DOHH2 (cell line): ENCODE data around the gene NKX2-8.
"Not testable (repeated sequence)": the region's sequence is repeated elsewhere in the genome, so short reads cannot be mapped to it uniquely, and the experiment has no call there.

Experiments used
- H3F3A ChIP-seq: fragments of 200-600 bp; sonication (generic), shearing (Covaris generic); 2 replicates; pipeline ENCODE4 v1.6.0; 2016; ENCODE audit warnings: antibody characterized with exemption, mild to moderate bottlenecking; ENCODE audit not compliant: control insufficient read depth, insufficient read depth
- H3K27ac ChIP-seq: fragments of 200-600 bp; sonication (generic); 2 replicates; pipeline ENCODE4 v1.5.1; 2014; ENCODE audit warnings: low read depth, mild to moderate bottlenecking, low read length, moderate library complexity
- H3K27me3 ChIP-seq: fragments of 200-600 bp; sonication (generic); 2 replicates; pipeline ENCODE4 v1.6.1; 2014; ENCODE audit warnings: mild to moderate bottlenecking, low read length, mixed read lengths; ENCODE audit not compliant: control insufficient read depth
- H3K36me3 ChIP-seq: fragments of 200-600 bp; sonication (generic); 2 replicates; pipeline ENCODE4 v1.6.1; 2014; ENCODE audit warnings: mild to moderate bottlenecking, low read length, moderate library complexity, mixed read lengths; ENCODE audit not compliant: control insufficient read depth
- H3K4me1 ChIP-seq: fragments of 200-600 bp; sonication (generic); 2 replicates; pipeline ENCODE4 v1.6.1; 2014; ENCODE audit warnings: mild to moderate bottlenecking, low read length, mixed read lengths; ENCODE audit not compliant: control insufficient read depth
- H3K4me2 ChIP-seq: fragments of 200-600 bp; sonication (generic); 2 replicates; pipeline ENCODE4 v1.6.0; 2014; ENCODE audit warnings: mild to moderate bottlenecking, low read length, moderate library complexity
- H3K4me3 ChIP-seq: fragments of 200-600 bp; sonication (generic); 2 replicates; pipeline ENCODE4 v1.5.1; 2014; ENCODE audit warnings: mild to moderate bottlenecking, low read length, mixed read lengths
- H3K79me2 ChIP-seq: fragments of 200-600 bp; sonication (generic); 2 replicates; pipeline ENCODE4 v1.6.1; 2014; ENCODE audit warnings: mild to moderate bottlenecking, low read length, mixed read lengths; ENCODE audit not compliant: control insufficient read depth
- H3K9me2 ChIP-seq: fragments of 200-600 bp; sonication (generic); replicated peaks from 2 replicates; pipeline ENCODE4 v1.6.1; 2014; ENCODE audit warnings: mild to moderate bottlenecking, low read length, mixed read lengths; ENCODE audit not compliant: control insufficient read depth
- H3K9me3 ChIP-seq: fragments of 200-600 bp; sonication (generic); 2 replicates; pipeline ENCODE4 v1.6.1; 2014; ENCODE audit warnings: antibody characterized with exemption, low read length, mixed read lengths; ENCODE audit not compliant: control insufficient read depth, insufficient read depth
- H4K20me1 ChIP-seq: fragments of 200-600 bp; sonication (generic); 2 replicates; pipeline ENCODE4 v1.6.0; 2014; ENCODE audit warnings: low read depth, mild to moderate bottlenecking, antibody characterized with exemption, low read length, moderate library complexity; ENCODE audit not compliant: control insufficient read depth, insufficient read depth
- CTCF ChIP-seq: fragments of 200-600 bp; sonication (generic); IDR thresholded peaks from one replicate; pipeline ENCODE4 v1.5.1; 2014; ENCODE audit warnings: antibody characterized with exemption, mild to moderate bottlenecking, low read depth, low read length; ENCODE audit not compliant: poor library complexity, severe bottlenecking
- EZH2phosphoT487 ChIP-seq: fragments of 200-600 bp; sonication (generic); IDR thresholded peaks from 2 replicates; pipeline ENCODE4 v1.6.1; 2017; ENCODE audit warnings: borderline replicate concordance, mild to moderate bottlenecking, antibody characterized with exemption, low read length, moderate library complexity, mixed read lengths

The NKX2-8 gene

GRCh38 chr14:36555998-36556743 lies 26.2 kb downstream of the NKX2-8 start:
- Histone ChIP-seq H3K36me3 (no peaks in the 10 kb centered on the region), H3K27me3 (no peaks in the 10 kb centered on the region), H3K4me1 (no peaks in the 10 kb centered on the region), H3K4me2 (no peak overlapping the region), H3K79me2 (no peaks in the 10 kb centered on the region), H3K9me2 (no peaks in the 10 kb centered on the region), H3K4me3 (no peak overlapping the region), H3F3A (no peaks in the 10 kb centered on the region), H3K27ac (no peak overlapping the region), H4K20me1 (no peaks in the 10 kb centered on the region), H3K9me3 (no peaks in the 10 kb centered on the region)
- no peak for TF ChIP-seq CTCF
- TF ChIP-seq EZH2phosphoT487, result no peak

GRCh38 chr14:36553656-36554260 lies 28.7 kb downstream of the NKX2-8 start:
- no peaks in the 10 kb centered on the region for H3K79me2 ChIP-seq
- no peak overlapping the region for H3K4me2 ChIP-seq
- no peaks in the 10 kb centered on the region for H3K27me3 ChIP-seq
- H3K9me2 ChIP-seq, result no peaks in the 10 kb centered on the region
- TF ChIP-seq EZH2phosphoT487 (no peak), CTCF (peak; percentile 51)
- no peaks in the 10 kb centered on the region for H3K36me3 ChIP-seq
- H3K4me3 ChIP-seq, result no peak overlapping the region
- H3K4me1 ChIP-seq, result no peaks in the 10 kb centered on the region
- no peaks in the 10 kb centered on the region for H3K9me3 ChIP-seq
- H3F3A ChIP-seq, result no peaks in the 10 kb centered on the region
- H4K20me1 ChIP-seq, result no peaks in the 10 kb centered on the region
- no peak overlapping the region for H3K27ac ChIP-seq

- H3F3A ChIP-seq, result no peaks in the 10 kb centered on the region
- H3K79me2 ChIP-seq, result no peaks in the 10 kb centered on the region
- H3K27ac ChIP-seq, result no peak overlapping the region
- TF ChIP-seq EZH2phosphoT487, result no peak
- no peak for TF ChIP-seq CTCF
- H3K4me2 ChIP-seq, result no peak overlapping the region
- H3K27me3 ChIP-seq, result no peaks in the 10 kb centered on the region
- H3K36me3 ChIP-seq, result no peaks in the 10 kb centered on the region
- no peaks in the 10 kb centered on the region for H3K4me1 ChIP-seq
- no peaks in the 10 kb centered on the region for H4K20me1 ChIP-seq
- H3K9me2 ChIP-seq, result no peaks in the 10 kb centered on the region
- H3K4me3 ChIP-seq, result no peak overlapping the region
- H3K9me3 ChIP-seq, result no peaks in the 10 kb centered on the region
Measured at GRCh38 chr14:36550899-36551298, 31.5 kb downstream of the NKX2-8 start.

DNA sequence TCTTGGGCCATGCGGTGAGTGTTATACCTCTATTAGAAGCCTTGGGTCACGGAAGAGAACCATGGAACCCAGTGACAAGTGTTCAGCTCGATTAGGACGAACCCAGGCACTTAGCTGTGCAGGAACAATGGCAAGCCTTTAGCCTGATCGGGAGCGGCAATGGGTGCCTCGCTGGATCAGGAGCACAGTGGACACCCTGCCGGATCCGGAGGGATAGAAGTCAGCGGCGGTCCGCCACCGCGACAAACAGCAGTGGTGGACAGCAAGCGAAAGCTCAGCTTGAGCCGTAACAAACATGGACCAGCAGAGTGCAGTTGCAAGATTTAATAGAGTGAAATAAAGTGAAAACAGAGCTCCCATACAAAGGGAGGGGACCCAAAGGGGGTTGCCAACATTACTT lies 38.1 kb downstream of the NKX2-8 start:
- not testable (repeated sequence) for H3F3A ChIP-seq, H4K20me1 ChIP-seq, H3K79me2 ChIP-seq, H3K36me3 ChIP-seq, H3K4me3 ChIP-seq, H3K27ac ChIP-seq, H3K4me2 ChIP-seq, H3K27me3 ChIP-seq, H3K9me2 ChIP-seq, H3K4me1 ChIP-seq, H3K9me3 ChIP-seq
